ENCODE measurements around the gene GPN2. TPM values are rescaled to one million over a fixed set of nuclear protein-coding genes. Genes with fewer than 3 reads are reported as not detected.
"Not testable (repeated sequence)": the region's sequence is repeated elsewhere in the genome, so short reads cannot be mapped to it uniquely, and the experiment has no call there.

GPN2 gene
- total and polyA plus RNA-seq, 2 donors (not counting 1 experiment from before 2014, with no cell fraction given), result 15.2 to 43.5 TPM

DNA sequence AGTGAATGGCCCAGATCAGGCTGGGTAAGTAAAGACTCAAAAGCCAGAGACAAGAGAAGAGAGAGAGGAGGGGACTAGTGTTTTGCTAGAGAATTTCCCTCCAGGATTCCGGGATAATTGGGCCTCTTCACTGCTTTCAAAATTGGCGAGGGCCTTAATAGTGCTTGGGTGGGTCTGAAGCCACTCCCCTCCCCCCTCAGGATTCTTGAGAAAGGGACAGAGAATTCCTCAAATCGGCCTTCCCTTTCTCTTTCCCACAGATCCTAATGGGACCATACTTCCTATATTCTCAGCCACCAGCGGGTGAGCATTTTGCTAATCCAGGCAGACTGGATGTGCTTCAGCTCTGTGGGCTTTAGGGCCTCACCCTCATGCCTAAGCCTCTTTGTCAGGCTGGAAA is 15.2 kb downstream of the GPN2 start:
- TF ChIP-seq, protein P1, sequence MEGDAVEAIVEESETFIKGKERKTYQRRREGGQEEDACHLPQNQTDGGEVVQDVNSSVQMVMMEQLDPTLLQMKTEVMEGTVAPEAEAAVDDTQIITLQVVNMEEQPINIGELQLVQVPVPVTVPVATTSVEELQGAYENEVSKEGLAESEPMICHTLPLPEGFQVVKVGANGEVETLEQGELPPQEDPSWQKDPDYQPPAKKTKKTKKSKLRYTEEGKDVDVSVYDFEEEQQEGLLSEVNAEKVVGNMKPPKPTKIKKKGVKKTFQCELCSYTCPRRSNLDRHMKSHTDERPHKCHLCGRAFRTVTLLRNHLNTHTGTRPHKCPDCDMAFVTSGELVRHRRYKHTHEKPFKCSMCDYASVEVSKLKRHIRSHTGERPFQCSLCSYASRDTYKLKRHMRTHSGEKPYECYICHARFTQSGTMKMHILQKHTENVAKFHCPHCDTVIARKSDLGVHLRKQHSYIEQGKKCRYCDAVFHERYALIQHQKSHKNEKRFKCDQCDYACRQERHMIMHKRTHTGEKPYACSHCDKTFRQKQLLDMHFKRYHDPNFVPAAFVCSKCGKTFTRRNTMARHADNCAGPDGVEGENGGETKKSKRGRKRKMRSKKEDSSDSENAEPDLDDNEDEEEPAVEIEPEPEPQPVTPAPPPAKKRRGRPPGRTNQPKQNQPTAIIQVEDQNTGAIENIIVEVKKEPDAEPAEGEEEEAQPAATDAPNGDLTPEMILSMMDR (IDR thresholded peaks at IDR 0.05), result no peak
- no peak for TF ChIP-seq EZH2 (IDR thresholded peaks at IDR 0.05; ENCODE audit: borderline replicate concordance, insufficient read depth, low read depth, low read length, poor library complexity, severe bottlenecking)
- Histone ChIP-seq H3K9me3 (ENCODE audit: control extremely low read depth in 1 of 3, control insufficient read depth in 2 of 3, insufficient read depth in 1 of 3, low read length in 2 of 3) (no peaks in the 10 kb centered on the region), H3K79me2 (ENCODE audit: control insufficient read depth, insufficient read depth, low read length) (peaks cover 4% of the 10 kb centered on the region), H4K20me1 (ENCODE audit: control insufficient read depth, insufficient read depth, low read length, poor library complexity, severe bottlenecking) (peaks cover 12% of the 10 kb centered on the region), H3K36me3 (replicated peaks in 1 of 2; ENCODE audit: control extremely low read depth in 1 of 2, control insufficient read depth in 1 of 2, extremely low read depth in 1 of 2, insufficient read depth in 2 of 2, low read length in 1 of 2) (peaks cover 8 to 26% of the 10 kb centered on the region in 2 experiments), H3K4me2 (replicated peaks; ENCODE audit: low read depth, low read length, poor library complexity, severe bottlenecking) (no peak overlapping the region), H3K9ac (ENCODE audit: low read length) (no peak overlapping the region), H3K27me3 (replicated peaks in 1 of 4; ENCODE audit: control extremely low read depth in 1 of 4, control insufficient read depth in 3 of 4, insufficient read depth in 4 of 4, low read length in 3 of 4) (no peaks in the 10 kb centered on the region), H3K4me1 (ENCODE audit: control insufficient read depth in 2 of 2, insufficient read depth in 2 of 2, low read length in 2 of 2) (peaks cover 0 to 3% of the 10 kb centered on the region in 2 donors), H2AFZ (ENCODE audit: insufficient read depth, low read depth, low read length, poor library complexity, severe bottlenecking) (no peak overlapping the region), H3K4me3 (ENCODE audit: control extremely low read depth in 1 of 5, extremely low read depth in 1 of 5, insufficient read depth in 1 of 5, low read depth in 2 of 5, low read length in 4 of 5) (no peak overlapping the region), H3K27ac (ENCODE audit: low read length in 2 of 2) (no peak overlapping the region)
- intact Hi-C loops (cut with micrococcal nuclease), result no loop called here
- DNase-seq (no peak), ATAC-seq (ENCODE audit: low read depth) (no peak)
- Mint-ChIP-seq H3K27me3 (no peaks in the 10 kb centered on the region), H3K9me3 (ENCODE audit: insufficient read depth) (no peaks in the 10 kb centered on the region), H3K4me1 (peaks cover 3% of the 10 kb centered on the region), H3K4me3 (no peak overlapping the region), H3K27ac (no peak overlapping the region)
- ChIA-PET POLR2A (no interaction called here), CTCF (interaction anchor here (0.7 to 1.3 kb wide), 2 partner anchors 9 to 273 kb away, joined by 3 to 4 read pairs; no protein-coding TSS in a partner anchor)
- 95% methylated on average over 2 of the region's 4 CpGs for WGBS (ENCODE audit: insufficient coverage)

DNA sequence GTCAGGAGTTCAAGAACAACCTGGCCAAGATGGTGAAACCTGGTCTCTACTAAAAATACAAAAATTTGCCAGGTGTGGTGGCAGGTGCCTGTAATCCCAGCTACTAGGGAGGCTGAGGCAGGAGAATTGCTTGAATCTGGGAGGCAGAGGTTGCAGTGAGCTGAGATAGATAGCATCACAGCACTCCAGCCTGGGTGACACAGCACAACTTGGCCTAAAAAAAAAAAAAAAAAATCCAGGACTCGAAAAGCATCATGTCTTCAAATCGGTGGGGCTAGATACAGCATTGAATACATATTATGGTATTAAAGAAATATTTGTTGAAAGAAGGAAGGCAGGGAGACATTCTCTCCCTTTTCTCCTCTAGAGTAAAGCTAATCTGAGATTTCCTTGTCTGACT is 17.0 kb downstream of the GPN2 start:
- no CpG with 5 or more reads among the region's 2 CpGs for WGBS (ENCODE audit: insufficient coverage)
- H3K9me3 Mint-ChIP-seq (ENCODE audit: insufficient read depth); H3K9me3 ChIP-seq (ENCODE audit: control extremely low read depth in 1 of 3, control insufficient read depth in 2 of 3, insufficient read depth in 1 of 3, low read length in 2 of 3); H3K4me2 ChIP-seq (replicated peaks; ENCODE audit: low read depth, low read length, poor library complexity, severe bottlenecking); H3K27me3 ChIP-seq (replicated peaks in 1 of 4; ENCODE audit: control extremely low read depth in 1 of 4, control insufficient read depth in 3 of 4, insufficient read depth in 4 of 4, low read length in 3 of 4); intact Hi-C loops (cut with micrococcal nuclease); ATAC-seq (ENCODE audit: low read depth); H3K27me3 Mint-ChIP-seq; H3K79me2 ChIP-seq (ENCODE audit: control insufficient read depth, insufficient read depth, low read length); DNase-seq; H3K27ac Mint-ChIP-seq; H3K4me1 Mint-ChIP-seq; H3K9ac ChIP-seq (ENCODE audit: low read length); H3K4me1 ChIP-seq (ENCODE audit: control insufficient read depth in 2 of 2, insufficient read depth in 2 of 2, low read length in 2 of 2); H3K4me3 Mint-ChIP-seq; H2AFZ ChIP-seq (ENCODE audit: insufficient read depth, low read depth, low read length, poor library complexity, severe bottlenecking); H3K4me3 ChIP-seq (ENCODE audit: control extremely low read depth in 1 of 5, extremely low read depth in 1 of 5, insufficient read depth in 1 of 5, low read depth in 2 of 5, low read length in 4 of 5); H3K27ac ChIP-seq (ENCODE audit: low read length in 2 of 2): not testable (repeated sequence)
- peaks cover 4 to 13% of the 10 kb centered on the region in 2 experiments for H3K36me3 ChIP-seq (replicated peaks in 1 of 2; ENCODE audit: control extremely low read depth in 1 of 2, control insufficient read depth in 1 of 2, extremely low read depth in 1 of 2, insufficient read depth in 2 of 2, low read length in 1 of 2)
- ChIA-PET CTCF (interaction anchor here (0.7 to 1.4 kb wide), 6 partner anchors 21 to 323 kb away, joined by 3 to 6 read pairs (median 4); no protein-coding TSS in a partner anchor), POLR2A (interaction anchor here (0.6 to 1.1 kb wide), 4 partner anchors 8 to 229 kb away, joined by 4 to 6 read pairs (median 4); no protein-coding TSS in a partner anchor)
- H4K20me1 ChIP-seq (ENCODE audit: control insufficient read depth, insufficient read depth, low read length, poor library complexity, severe bottlenecking), result peaks cover 12% of the 10 kb centered on the region

All from B cell (primary cell).